Measurements from ENCODE around the gene CNIH1. TPM values are rescaled to one million over a fixed set of nuclear protein-coding genes. Genes with fewer than 3 reads are reported as not detected.

CNIH1 gene
- total RNA-seq, 4 donors from 2014 or later = 29.3 to 61.8 (median 59.5) TPM

DNA sequence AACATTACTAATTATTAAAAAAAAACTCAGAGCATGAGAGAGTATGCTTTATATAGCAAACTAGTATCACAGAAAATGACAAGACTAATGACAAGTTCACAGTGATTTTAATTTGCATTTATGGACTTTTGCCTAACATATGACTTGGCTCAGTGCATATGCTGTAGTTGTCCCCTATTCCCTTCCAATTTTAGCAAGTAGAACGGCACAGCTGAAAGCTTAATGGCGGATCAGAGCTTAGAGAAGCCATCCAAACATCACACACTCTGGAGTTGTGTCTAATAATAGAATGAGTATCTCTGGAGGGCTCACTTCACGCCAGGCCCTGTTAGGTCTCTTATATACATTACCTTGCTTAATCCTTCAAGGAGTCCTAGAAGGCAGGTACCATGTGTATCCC, 13.3 kb downstream of the CNIH1 start:
- peaks cover 0 to 84% (median 0%) of the 10 kb centered on the region in 3 donors for H3K36me3 ChIP-seq
- DNase-seq (ENCODE audit: low spot score in 2 of 2) = no peak
- no peaks in the 10 kb centered on the region for H3K27me3 ChIP-seq
- no peak overlapping the region for H3K27ac ChIP-seq
- 73 to 79% methylated on average over 3 of the region's 3 CpGs for WGBS, 2 donors
- H3K4me3 ChIP-seq = no peak overlapping the region
- peaks cover 0 to 4% (median 0%) of the 10 kb centered on the region in 4 donors for H3K4me1 ChIP-seq
- TF ChIP-seq POLR2A (IDR thresholded peaks at IDR 0.05) (no peak), EP300 (IDR thresholded peaks at IDR 0.05) (no peak)
- TF ChIP-seq, protein P1, sequence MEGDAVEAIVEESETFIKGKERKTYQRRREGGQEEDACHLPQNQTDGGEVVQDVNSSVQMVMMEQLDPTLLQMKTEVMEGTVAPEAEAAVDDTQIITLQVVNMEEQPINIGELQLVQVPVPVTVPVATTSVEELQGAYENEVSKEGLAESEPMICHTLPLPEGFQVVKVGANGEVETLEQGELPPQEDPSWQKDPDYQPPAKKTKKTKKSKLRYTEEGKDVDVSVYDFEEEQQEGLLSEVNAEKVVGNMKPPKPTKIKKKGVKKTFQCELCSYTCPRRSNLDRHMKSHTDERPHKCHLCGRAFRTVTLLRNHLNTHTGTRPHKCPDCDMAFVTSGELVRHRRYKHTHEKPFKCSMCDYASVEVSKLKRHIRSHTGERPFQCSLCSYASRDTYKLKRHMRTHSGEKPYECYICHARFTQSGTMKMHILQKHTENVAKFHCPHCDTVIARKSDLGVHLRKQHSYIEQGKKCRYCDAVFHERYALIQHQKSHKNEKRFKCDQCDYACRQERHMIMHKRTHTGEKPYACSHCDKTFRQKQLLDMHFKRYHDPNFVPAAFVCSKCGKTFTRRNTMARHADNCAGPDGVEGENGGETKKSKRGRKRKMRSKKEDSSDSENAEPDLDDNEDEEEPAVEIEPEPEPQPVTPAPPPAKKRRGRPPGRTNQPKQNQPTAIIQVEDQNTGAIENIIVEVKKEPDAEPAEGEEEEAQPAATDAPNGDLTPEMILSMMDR (IDR thresholded peaks at IDR 0.05) = no peak
- H3K9me3 ChIP-seq = no peaks in the 10 kb centered on the region

DNA sequence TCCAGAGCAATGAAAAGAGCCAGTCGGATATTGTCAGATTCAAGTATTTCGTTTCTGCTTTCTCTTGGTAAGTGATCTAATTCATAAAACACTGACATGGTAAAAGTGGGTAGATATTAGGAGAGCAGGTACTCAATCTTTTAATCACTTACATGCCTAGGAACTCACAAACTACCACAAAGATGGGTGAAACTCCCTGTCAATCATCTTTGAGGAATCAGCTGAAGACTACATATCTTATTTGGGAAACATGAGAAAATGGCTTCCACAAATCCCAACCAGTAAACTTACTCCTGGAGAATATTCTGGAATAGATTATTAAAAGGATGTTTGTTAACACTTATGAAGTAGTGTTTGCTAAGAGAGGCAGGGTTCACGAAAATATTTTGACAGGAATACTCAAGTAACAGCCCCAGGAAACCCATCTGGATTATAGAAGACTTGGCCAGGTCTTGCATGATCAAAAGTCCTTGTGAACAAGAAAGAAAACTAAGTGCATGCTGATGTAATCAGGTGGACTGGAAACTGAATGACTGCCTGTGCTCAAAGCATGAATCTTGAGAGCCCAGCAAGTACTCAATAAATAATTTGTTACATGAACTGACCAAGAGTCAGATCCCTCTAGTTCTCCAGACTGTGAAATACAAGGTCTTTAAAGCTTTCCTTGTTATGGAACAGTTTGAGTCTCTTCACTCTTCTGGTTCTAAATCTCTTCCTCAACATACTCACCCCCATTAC, 15.5 kb downstream of the CNIH1 start:
- Histone ChIP-seq H3K4me3 (no peak overlapping the region), H3K27ac (no peak overlapping the region), H3K4me1 (peaks cover 0 to 2% (median 0%) of the 10 kb centered on the region in 4 donors), H3K36me3 (peaks cover 0 to 76% (median 0%) of the 10 kb centered on the region in 3 donors), H3K9me3 (no peaks in the 10 kb centered on the region), H3K27me3 (no peaks in the 10 kb centered on the region)
- TF ChIP-seq, protein P1 (IDR thresholded peaks at IDR 0.05) = no peak
- TF ChIP-seq EP300 (IDR thresholded peaks at IDR 0.05) = no peak
- no peak for TF ChIP-seq POLR2A (IDR thresholded peaks at IDR 0.05)
- WGBS, 2 donors = 88 to 91% methylated on average over 3 of the region's 3 CpGs
- no peak for DNase-seq (ENCODE audit: low spot score in 2 of 2)

DNA sequence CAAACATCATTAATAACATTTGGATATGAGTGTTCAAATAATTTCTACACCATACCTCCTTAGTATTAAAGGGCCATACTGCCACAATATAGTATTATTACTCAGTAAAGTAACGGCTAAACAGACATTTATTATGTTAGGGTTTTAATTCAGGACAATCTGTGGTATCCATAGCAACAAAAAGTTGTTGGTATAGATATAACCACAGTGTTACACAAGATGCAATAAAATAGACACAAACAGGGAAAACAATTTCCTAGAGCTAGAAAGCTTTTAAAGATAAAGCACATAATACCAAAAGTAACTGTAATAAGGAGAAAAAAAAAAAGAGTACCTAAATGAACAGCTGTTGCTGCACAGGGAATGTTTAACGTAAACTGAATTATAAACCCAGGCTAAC, 16.1 kb downstream of the CNIH1 start:
- no peak for DNase-seq (ENCODE audit: low spot score in 2 of 2)
- Histone ChIP-seq H3K4me1 (peaks cover 0 to 6% (median 0%) of the 10 kb centered on the region in 4 donors), H3K27ac (no peak overlapping the region), H3K4me3 (no peak overlapping the region), H3K9me3 (no peaks in the 10 kb centered on the region), H3K27me3 (no peaks in the 10 kb centered on the region), H3K36me3 (peaks cover 0 to 70% (median 0%) of the 10 kb centered on the region in 3 donors)
- WGBS, 2 donors = 64 to 90% methylated on average over 2 of the region's 2 CpGs
- TF ChIP-seq EP300 (IDR thresholded peaks at IDR 0.05) (no peak), POLR2A (IDR thresholded peaks at IDR 0.05) (no peak)
- TF ChIP-seq, protein P1 (IDR thresholded peaks at IDR 0.05) = no peak

DNA sequence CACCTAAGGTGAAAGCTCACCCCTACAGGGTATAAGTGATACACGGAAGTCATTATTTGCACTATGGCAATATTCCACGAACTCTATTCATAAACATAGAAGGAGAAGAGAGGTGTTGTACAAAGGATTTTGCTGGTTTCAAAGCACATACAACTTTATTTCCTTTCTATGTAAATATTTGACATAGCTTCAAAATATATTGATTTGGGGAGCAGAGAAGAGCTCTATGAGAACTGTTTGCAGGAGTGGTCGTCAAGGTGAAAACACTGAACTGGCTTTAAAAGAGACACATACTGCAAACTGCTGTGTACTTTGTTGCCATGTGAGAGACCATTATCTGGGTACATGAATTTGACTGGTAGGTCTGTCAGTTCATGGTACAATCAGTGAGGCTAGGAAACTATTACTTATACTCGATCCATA, 16.7 kb downstream of the CNIH1 start:
- no peak overlapping the region for H3K27ac ChIP-seq
- 84 to 89% methylated on average over 4 of the region's 4 CpGs for WGBS, 2 donors
- peaks cover 0 to 64% (median 0%) of the 10 kb centered on the region in 3 donors for H3K36me3 ChIP-seq
- H3K27me3 ChIP-seq = no peaks in the 10 kb centered on the region
- DNase-seq (ENCODE audit: low spot score in 2 of 2) = no peak
- H3K9me3 ChIP-seq = no peaks in the 10 kb centered on the region
- peaks cover 0 to 6% (median 0%) of the 10 kb centered on the region in 4 donors for H3K4me1 ChIP-seq
- TF ChIP-seq POLR2A (IDR thresholded peaks at IDR 0.05) = no peak
- TF ChIP-seq, protein P1 (IDR thresholded peaks at IDR 0.05) = no peak
- TF ChIP-seq EP300 (IDR thresholded peaks at IDR 0.05) = no peak
- no peak overlapping the region for H3K4me3 ChIP-seq

DNA sequence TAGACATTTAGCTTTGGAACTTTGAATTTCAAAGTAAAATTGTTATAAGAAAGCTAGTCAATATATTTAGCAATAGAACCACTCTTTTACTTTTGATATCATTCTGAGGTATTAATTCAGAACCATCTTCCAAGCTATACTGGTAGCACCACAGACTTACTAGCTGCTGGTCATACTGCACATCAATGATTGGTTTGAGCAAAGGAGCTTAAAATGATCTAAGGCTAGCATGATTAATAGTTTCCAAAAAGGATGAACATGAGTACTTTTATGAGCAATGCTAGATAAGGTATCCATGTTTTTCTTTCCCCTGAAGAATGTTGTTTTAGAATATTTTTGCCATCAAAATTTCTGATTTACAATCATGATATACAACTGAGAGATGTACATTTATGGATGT, 17.2 kb downstream of the CNIH1 start:
- Histone ChIP-seq H3K9me3 (no peaks in the 10 kb centered on the region), H3K27me3 (no peaks in the 10 kb centered on the region), H3K4me1 (peaks cover 0 to 6% (median 0%) of the 10 kb centered on the region in 4 donors), H3K4me3 (no peak overlapping the region), H3K27ac (no peak overlapping the region), H3K36me3 (peaks cover 0 to 59% (median 0%) of the 10 kb centered on the region in 3 donors)
- TF ChIP-seq POLR2A (IDR thresholded peaks at IDR 0.05) (no peak), EP300 (IDR thresholded peaks at IDR 0.05) (no peak)
- TF ChIP-seq, protein P1 (IDR thresholded peaks at IDR 0.05) = no peak
- no peak for DNase-seq (ENCODE audit: low spot score in 2 of 2)

Measured in tibial nerve (tissue), 4 donors.